ENCODE measurements around the gene ABCD2. TPM values are rescaled to one million over a fixed set of nuclear protein-coding genes. Genes with fewer than 3 reads are reported as not detected.

The ABCD2 gene
- total and polyA plus RNA-seq, 7 donors = 0.04 to 0.34 (median 0.21) TPM

- Histone ChIP-seq H3K27me3 (ENCODE audit: insufficient read depth in 3 of 3, low read length in 2 of 3) (no peaks in the 10 kb centered on the region), H3K36me3 (ENCODE audit: insufficient read depth in 1 of 2, low read depth in 1 of 2) (no peaks in the 10 kb centered on the region), H3K4me1 (no peaks in the 10 kb centered on the region), H3K9me3 (no peaks in the 10 kb centered on the region), H3K27ac (no peak overlapping the region), H3K4me3 (no peak overlapping the region)
- 64 to 74% (median 64%) methylated on average over 4 of the region's 4 CpGs for WGBS, 3 donors
- no peak for DNase-seq
- no peak for ATAC-seq
- intact Hi-C loops (cut with DNase I) = no loop called here
- TF ChIP-seq CTCF (IDR thresholded peaks at IDR 0.05) = no peak
Measured at GRCh38 chr12:39574785-39575497, 44.7 kb downstream of the ABCD2 start.

GRCh38 chr12:39574378-39574777, 45.2 kb downstream of the ABCD2 start:
- ATAC-seq = no peak
- DNase-seq = no peak
- Histone ChIP-seq H3K9me3 (no peaks in the 10 kb centered on the region), H3K4me1 (no peaks in the 10 kb centered on the region), H3K36me3 (ENCODE audit: insufficient read depth in 1 of 2, low read depth in 1 of 2) (no peaks in the 10 kb centered on the region), H3K27me3 (ENCODE audit: insufficient read depth in 3 of 3, low read length in 2 of 3) (no peaks in the 10 kb centered on the region), H3K27ac (no peak overlapping the region), H3K4me3 (no peak overlapping the region)
- intact Hi-C loops (cut with DNase I) = no loop called here
- TF ChIP-seq CTCF (IDR thresholded peaks at IDR 0.05) = no peak
- 94 to 97% (median 96%) methylated on average over 1 of the region's 1 CpG for WGBS, 3 donors

- no peak for DNase-seq
- no peaks in the 10 kb centered on the region for H3K9me3 ChIP-seq
- no peaks in the 10 kb centered on the region for H3K4me1 ChIP-seq
- no peak overlapping the region for H3K27ac ChIP-seq
- no peak overlapping the region for H3K4me3 ChIP-seq
- no peak for TF ChIP-seq CTCF (IDR thresholded peaks at IDR 0.05)
- H3K36me3 ChIP-seq (ENCODE audit: insufficient read depth in 1 of 2, low read depth in 1 of 2) = no peaks in the 10 kb centered on the region
- intact Hi-C loops (cut with DNase I) = no loop called here
- no peak for ATAC-seq
- WGBS, 3 donors = 73 to 75% (median 75%) methylated on average over 2 of the region's 2 CpGs
- H3K27me3 ChIP-seq (ENCODE audit: insufficient read depth in 3 of 3, low read length in 2 of 3) = no peaks in the 10 kb centered on the region
Measured at GRCh38 chr12:39573971-39574370, 45.6 kb downstream of the ABCD2 start.

GRCh38 chr12:39572551-39572950, 47.1 kb downstream of the ABCD2 start:
- no peaks in the 10 kb centered on the region for H3K36me3 ChIP-seq (ENCODE audit: insufficient read depth in 1 of 2, low read depth in 1 of 2)
- H3K4me3 ChIP-seq = no peak overlapping the region
- ATAC-seq = no peak
- no peaks in the 10 kb centered on the region for H3K27me3 ChIP-seq (ENCODE audit: insufficient read depth in 3 of 3, low read length in 2 of 3)
- H3K27ac ChIP-seq = no peak overlapping the region
- no peaks in the 10 kb centered on the region for H3K4me1 ChIP-seq
- intact Hi-C loops (cut with DNase I) = no loop called here
- DNase-seq = no peak
- no peaks in the 10 kb centered on the region for H3K9me3 ChIP-seq
- no peak for TF ChIP-seq CTCF (IDR thresholded peaks at IDR 0.05)

- no peaks in the 10 kb centered on the region for H3K27me3 ChIP-seq (ENCODE audit: insufficient read depth in 3 of 3, low read length in 2 of 3)
- H3K9me3 ChIP-seq = no peaks in the 10 kb centered on the region
- intact Hi-C loops (cut with DNase I) = no loop called here
- no peaks in the 10 kb centered on the region for H3K4me1 ChIP-seq
- no peak for DNase-seq
- H3K4me3 ChIP-seq = no peak overlapping the region
- no peak overlapping the region for H3K27ac ChIP-seq
- ATAC-seq = no peak
- WGBS, 3 donors = 67 to 70% (median 68%) methylated on average over 4 of the region's 4 CpGs
- H3K36me3 ChIP-seq (ENCODE audit: insufficient read depth in 1 of 2, low read depth in 1 of 2) = no peaks in the 10 kb centered on the region
- no peak for TF ChIP-seq CTCF (IDR thresholded peaks at IDR 0.05)
Measured at GRCh38 chr12:39571351-39571750, 48.3 kb downstream of the ABCD2 start.

Measured in psoas muscle (tissue), 8 donors.